Posterior cingulate gyrus (tissue), 11 donors: ENCODE measurements around the gene TBATA.

Source experiments
- DNase-seq, 10 donors: peaks; one replicate each; pipeline versions ENCODE4 v3.0.0 to v3.0.0-alpha.2; 2020 to 2021; ENCODE audit warnings: mixed read lengths in 3 of 10
- intact Hi-C: fragments of 100-400 bp; cut with DNase I; formaldehyde crosslinking; loops from one replicate; pipeline ENCODE4 v1.15.1; 2023

The TBATA gene

GRCh38 chr10:70765794-70766594, 19.2 kb downstream of the TBATA start:
- intact Hi-C loops, result no loop called here
- DNase-seq, result peak in 2 of 10 donors; percentile 4 to 20

- intact Hi-C loops, result no loop called here
- DNase-seq, result peak in 2 of 10 donors; percentile 48 to 63
Observed at GRCh38 chr10:70763567-70763966, 21.6 kb downstream of the TBATA start.

GRCh38 chr10:70762441-70763175, 22.6 kb downstream of the TBATA start:
- intact Hi-C loops, result no loop called here
- peak in 2 of 10 donors; percentile 29 to 63 for DNase-seq

- peak in 4 of 10 donors; percentile 10 to 75 (median 60) for DNase-seq
- intact Hi-C loops, result loop anchor here (1.0 kb wide), 1 partner anchor 118 kb away; no protein-coding TSS in a partner anchor
Observed at GRCh38 chr10:70761727-70762350, 23.3 kb downstream of the TBATA start.

- intact Hi-C loops, result loop anchor here (1.0 kb wide), 1 partner anchor 119 kb away; no protein-coding TSS in a partner anchor
- peak in 6 of 10 donors; percentile 16 to 88 (median 48) for DNase-seq
Observed at GRCh38 chr10:70761031-70761601, 24.1 kb downstream of the TBATA start.

GRCh38 chr10:70760271-70760787, 24.8 kb downstream of the TBATA start:
- peak in 3 of 10 donors; percentile 69 to 81 (median 80) for DNase-seq
- intact Hi-C loops, result no loop called here

- DNase-seq, result peak in 4 of 10 donors; percentile 23 to 66 (median 58)
- intact Hi-C loops, result loop anchor here (1.0 to 5.0 kb wide), 4 partner anchors 87 to 297 kb away; partner anchors contain the start of gene ADAMTS14
Observed at GRCh38 chr10:70759781-70760180, 25.4 kb downstream of the TBATA start.

GRCh38 chr10:70758757-70759514, 26.2 kb downstream of the TBATA start:
- intact Hi-C loops, result loop anchor here (1.0 to 5.0 kb wide), 4 partner anchors 87 to 297 kb away; partner anchors contain the start of gene ADAMTS14
- peak; percentile 33 to 95 (median 82) for DNase-seq

- intact Hi-C loops, result loop anchor here (5.0 kb wide), 2 partner anchors 86 to 296 kb away; partner anchors contain the start of gene ADAMTS14
- peak in 4 of 10 donors; percentile 20 to 80 (median 56) for DNase-seq
Observed at GRCh38 chr10:70757856-70758255, 27.3 kb downstream of the TBATA start.

- intact Hi-C loops, result loop anchor here (5.0 kb wide), 2 partner anchors 85 to 295 kb away; partner anchors contain the start of gene ADAMTS14
- DNase-seq, result peak in 3 of 10 donors; percentile 47 to 69 (median 48)
Observed at GRCh38 chr10:70756700-70757360, 28.3 kb downstream of the TBATA start.

GRCh38 chr10:70753841-70754621, 31.1 kb downstream of the TBATA start:
- DNase-seq, result peak in 3 of 10 donors; percentile 47 to 70 (median 60)
- intact Hi-C loops, result no loop called here

GRCh38 chr10:70753026-70753663, 32.0 kb downstream of the TBATA start:
- peak in 3 of 10 donors; percentile 19 to 55 (median 22) for DNase-seq
- intact Hi-C loops, result no loop called here

- DNase-seq, result peak in 3 of 10 donors; percentile 46 to 53 (median 50)
- intact Hi-C loops, result no loop called here
Observed at GRCh38 chr10:70752571-70752970, 32.6 kb downstream of the TBATA start.

GRCh38 chr10:70751991-70752390, 33.2 kb downstream of the TBATA start:
- DNase-seq, result peak in 3 of 10 donors; percentile 65 to 83 (median 75)
- intact Hi-C loops, result no loop called here

GRCh38 chr10:70751356-70751755, 33.8 kb downstream of the TBATA start:
- peak in 3 of 10 donors; percentile 28 to 66 (median 61) for DNase-seq
- intact Hi-C loops, result no loop called here

- intact Hi-C loops, result no loop called here
- peak in 2 of 10 donors; percentile 52 to 55 for DNase-seq
Observed at GRCh38 chr10:70750156-70750703, 34.9 kb downstream of the TBATA start.

- intact Hi-C loops, result no loop called here
- DNase-seq, result peak in 2 of 10 donors; percentile 59 to 73
Observed at GRCh38 chr10:70749756-70750155, 35.4 kb downstream of the TBATA start.
